ENCODE results near the gene NOTCH4.
"Not testable (repeated sequence)": the region's sequence is repeated elsewhere in the genome, so short reads cannot be mapped to it uniquely, and the experiment has no call there.

The NOTCH4 gene

DNA sequence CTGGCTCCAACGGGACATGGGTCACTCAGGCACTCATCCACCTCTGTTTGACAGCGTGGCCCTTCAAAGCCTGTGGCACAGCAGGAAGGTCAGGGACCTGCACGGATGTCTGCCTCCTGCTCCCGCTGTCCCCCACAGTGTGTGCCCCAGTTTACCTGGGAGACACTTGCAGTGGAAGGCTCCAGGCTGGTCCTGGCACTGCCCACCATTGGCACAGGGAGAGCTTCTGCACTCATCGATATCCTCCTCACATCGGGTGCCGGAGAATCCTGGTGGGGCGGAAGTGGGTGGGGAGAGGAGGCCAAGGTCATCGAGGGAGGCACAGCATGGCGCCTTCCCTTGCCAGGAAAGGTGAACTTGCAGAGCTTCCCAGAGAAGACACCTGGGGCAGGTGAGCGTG, 6.9 kb downstream of the NOTCH4 start:
- DNase-seq (ENCODE audit: low read depth): no peak

DNA sequence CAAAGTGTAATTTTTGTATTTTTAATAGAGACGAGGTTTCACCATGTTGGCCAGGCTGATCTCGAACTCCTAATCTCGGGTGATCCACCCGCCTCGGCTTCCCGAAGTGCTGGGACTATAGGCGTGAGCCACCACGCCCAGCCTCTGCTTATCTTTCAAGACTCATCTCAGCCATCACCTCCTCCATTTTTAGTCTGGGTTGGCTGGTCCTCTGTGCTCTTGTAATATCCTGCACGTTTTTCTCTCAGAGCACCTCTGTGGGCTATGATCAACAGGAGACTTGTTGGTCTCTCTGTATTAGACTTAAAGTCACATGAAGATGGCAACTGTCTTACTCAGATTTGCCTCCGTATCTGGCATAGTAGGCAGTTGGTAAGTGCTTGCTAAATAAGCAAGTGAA, 7.6 kb downstream of the NOTCH4 start:
- DNase-seq (ENCODE audit: low read depth): no peak

DNA sequence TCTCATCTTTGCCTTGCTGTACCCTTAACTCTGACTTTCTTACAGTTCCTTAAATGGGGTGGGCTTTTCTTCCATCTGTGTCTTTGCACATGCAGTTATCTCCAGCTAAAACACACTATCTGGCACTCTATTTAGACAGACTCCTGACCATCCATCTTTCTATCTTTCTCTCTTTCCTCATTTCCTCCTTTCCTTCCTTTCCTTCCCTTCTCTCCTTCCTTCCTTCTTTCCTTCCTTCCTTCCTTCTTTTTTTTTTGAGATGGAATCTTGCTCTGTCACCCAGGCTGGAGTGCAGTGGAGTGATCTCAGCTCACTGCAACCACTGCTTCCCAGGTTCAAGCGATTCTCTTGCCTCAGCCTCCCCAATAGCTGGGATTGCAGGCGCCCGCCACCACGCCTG, 8.2 kb downstream of the NOTCH4 start:
- no peak for DNase-seq (ENCODE audit: low read depth)

DNA sequence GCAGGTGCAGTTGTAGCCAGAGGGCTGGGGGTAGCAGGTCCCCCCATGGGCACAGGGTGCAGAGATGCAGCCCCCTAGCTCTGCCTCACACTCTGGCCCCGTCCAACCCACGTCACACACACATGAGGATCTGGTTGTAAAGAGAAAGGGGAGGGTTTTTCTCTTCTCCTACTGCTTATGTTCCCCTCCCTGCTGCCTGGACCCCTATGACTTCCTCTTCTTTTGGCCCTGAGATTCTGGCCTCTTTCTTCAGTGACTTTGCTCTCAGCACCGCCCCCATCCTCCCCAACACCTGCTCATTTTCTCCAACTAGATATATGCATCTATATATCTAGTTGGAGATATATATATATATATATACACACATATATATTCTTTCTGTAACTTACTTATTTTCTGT, 9.7 kb downstream of the NOTCH4 start:
- no peak for DNase-seq (ENCODE audit: low read depth)

DNA sequence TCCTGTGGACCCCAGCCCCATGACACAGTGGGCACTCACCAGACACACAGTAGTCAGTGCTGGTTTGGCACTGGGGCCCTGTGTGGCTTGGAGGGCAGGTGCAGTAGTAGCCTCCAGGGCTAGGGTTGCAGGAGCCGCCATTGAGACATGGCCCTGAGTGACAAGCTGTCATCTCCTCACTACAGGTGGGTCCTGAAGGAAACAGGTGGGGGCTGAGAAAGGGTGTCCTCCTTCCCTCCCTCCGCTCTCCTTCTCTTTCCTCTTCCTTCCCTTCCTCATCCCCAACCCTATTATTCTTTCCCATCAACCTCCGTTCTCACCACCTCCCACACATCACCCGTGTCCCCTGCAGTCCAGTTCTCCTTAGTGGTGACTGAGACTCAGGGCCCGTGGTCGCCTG, 10.2 kb downstream of the NOTCH4 start:
- DNase-seq (ENCODE audit: low read depth): no peak

DNA sequence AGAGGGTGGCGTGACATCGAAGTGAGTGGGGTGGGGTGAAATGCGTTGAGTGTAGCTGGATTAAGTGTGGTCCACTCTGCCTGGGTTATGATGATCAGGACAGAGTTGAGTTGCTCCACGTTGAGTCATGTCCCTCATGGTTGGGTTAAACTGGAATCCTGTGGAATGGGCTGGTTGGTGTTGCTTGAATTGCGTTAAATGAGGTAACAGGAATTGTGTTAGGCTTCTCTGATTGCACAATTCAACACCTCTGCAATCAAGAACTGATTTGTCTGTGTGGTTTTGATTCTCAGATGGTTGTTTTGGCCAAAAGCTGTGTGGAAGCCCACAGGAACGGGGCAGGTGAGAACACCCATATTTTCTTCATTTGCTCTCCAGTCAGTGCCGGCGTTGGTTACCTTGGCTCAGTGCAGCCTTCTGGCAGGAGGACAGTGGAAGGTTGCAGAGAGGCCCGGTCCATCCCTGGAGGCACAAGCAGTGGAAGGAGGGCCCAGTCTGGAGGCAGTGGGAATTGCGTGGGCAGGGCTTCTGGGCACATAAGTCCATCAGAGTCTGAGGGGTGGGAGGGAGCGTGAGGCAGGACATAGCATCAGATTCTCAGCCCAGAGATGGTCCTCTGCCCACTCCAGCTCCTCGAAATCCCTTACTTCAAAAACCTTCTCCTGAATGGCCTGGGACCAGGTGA, 11.6 kb downstream of the NOTCH4 start:
- no peak for DNase-seq (ENCODE audit: low read depth)

DNA sequence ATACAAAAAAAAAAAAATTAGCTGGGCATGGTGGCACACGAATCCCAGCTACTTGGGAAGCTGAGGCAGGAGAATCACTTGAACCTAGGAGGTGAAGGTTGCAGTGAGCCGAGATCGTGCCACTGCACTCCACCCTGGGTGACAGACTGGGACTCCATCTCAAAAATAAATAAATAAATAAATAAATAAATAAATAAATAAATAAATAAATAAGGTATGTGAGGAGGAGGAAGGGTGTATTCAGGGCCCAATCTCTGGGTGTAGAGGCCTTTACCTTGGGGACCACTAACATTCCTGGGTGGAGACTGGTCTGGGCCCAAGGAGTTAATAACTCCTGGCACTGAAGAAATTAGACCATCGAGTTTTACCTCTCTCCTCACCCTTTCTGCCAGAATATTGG, 12.4 kb downstream of the NOTCH4 start:
- not testable (repeated sequence) for DNase-seq (ENCODE audit: low read depth)

DNA sequence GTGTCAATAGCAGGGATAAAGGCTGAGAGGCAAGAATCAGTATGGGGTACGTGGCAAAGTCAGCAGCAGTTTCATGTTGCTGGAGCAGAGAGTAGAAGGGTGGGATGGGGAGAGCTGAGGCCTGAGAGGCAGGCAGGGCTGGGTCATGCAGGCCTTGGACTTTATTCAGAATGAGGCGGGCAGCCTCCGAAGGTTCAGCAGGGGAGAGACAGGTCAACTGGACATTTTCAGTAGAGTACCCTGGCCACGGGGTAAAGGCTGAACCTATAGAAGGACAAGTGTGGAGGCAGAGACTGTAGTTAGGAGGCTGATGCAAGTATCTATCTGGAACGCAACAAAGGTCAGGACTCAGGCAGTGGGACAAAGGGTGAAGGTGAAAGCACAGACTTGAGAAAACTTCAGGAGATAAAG, 13.7 kb downstream of the NOTCH4 start:
- no peak for DNase-seq (ENCODE audit: low read depth)

DNA sequence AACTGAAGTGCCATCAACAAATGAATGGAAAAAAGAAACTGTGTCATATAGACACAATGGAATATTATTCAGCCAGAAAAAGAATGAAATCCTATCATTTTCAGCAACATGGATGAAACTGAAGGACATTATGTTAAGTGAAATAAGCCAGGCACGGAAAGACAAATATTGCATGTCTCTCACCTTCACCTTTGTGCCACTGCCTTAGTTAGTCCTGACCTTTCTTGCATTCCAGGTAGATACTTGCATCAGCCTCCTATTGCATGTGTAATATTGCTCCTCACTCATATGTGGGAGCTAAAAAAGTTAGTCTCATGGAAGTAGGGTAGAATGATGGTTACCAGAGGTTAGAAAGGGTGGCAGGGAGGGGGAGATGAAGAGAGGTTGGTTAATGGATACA, 14.9 kb downstream of the NOTCH4 start:
- DNase-seq (ENCODE audit: low read depth): no peak

DNA sequence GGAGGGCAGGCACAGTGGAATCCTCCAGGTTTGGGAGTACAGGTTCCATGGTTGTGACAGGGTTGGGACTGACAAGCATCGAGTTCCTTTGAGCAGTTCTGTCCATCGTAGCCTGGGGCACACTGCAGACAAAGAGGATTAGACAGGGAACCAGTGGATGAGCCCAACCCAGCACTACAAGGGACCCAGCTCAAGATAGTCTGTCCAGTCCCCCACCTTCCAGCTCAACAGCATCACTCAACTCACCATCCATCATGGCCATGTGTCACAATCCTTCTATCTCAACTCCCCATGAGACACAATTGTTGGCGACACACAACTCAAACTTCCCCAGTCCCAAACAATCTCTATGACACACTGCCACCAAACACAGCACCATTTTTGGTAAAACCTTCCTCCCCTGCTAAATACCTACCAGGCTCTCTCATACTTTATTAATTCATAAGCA, 19.6 kb downstream of the NOTCH4 start:
- DNase-seq (ENCODE audit: low read depth): no peak

DNA sequence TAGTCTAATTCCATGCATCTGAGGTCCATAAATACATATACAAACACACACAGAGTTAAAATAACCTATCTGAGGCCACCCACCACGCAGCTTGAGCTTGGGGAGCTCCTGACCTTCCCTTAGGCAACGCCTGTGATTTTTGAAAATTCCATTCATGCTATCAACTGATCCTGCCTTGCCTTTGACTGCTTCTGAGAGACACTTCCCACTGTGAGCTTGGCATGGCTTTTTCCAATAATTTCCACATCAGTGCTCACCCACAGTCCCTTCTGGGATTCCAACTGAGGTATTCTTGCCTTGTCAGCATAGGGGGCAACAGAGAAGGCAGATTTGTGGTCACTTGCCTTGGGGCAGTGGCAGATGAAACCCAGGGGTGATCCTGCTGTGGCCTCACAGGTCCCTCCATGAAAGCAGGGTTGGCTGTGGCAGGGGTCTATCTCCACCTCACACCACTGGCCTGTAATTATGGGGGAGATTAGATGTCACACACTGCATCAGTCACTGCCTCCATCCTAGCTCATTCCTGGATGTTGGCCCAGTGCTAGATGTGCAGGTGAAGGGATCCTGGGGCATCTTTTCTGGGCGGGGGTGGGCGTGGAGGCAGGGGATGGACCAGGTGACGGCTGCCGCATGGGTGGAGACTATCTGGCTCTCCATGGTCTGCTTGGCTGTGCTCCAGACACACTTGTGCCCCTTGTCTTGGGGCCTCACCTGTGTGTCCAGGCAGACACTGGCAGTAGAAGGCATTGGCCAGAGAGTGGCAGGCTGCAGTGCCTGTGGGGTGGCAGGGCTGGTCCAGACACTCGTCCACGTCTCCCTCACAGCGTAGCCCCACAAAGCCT, 20.2 kb downstream of the NOTCH4 start:
- DNase-seq (ENCODE audit: low read depth): no peak

DNA sequence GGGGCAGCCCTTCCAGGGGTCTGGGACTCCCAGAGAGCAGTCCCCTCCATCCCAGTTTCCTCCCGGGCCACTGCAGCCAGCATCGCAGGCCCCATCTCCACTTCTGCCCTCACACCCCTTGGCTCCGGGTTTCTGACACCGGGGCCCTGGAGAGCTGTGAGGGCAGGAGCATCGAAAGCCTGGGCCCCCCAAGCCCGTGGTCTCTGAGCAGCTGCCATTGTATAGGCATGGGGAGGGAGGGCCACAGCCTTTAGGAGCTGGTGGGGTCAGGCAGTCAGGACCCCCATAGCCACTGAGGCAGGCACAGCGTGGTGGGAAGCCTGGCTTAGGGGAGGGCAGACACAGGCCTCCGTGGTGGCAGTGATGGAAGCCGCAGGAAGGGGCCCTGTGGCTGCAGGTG, 21.7 kb downstream of the NOTCH4 start:
- DNase-seq (ENCODE audit: low read depth): no peak

DNA sequence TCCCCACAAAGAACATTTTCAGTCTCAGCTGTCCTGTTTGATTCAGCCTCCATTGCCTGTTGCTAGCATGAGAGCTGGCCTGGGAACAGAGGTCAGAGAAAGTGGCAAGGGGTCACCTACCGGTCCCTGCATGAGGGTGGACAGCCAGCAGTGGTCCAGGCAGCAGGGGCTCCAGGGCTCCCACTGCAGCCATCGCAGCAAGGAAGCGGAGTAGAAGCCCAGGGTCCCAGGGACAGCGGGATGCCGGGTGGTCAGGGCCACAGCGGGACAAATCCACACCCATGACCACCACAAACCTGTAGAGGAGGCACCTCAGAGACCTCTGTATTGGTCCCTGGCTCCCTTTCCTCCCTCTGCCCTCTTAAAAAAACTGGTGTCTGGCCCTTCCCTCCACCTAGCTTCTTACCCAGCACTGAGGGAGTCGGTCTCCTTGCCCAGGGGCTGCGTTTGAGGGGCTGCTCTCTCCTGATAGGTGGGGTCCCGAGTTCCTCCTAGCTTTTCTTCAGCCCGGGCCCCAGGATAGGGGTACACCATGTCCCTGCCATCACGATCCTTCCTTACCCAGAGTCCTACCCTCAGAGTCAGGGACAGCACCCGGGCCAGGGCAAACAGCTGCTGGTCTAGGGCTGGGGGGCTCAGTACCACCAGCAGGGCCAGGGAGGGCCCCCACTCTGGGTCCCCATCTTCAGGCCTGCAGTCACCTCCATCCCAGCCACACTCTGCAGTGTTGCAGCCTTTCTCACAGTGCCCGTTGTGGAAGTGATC, 23.0 kb downstream of the NOTCH4 start:
- DNase-seq (ENCODE audit: low read depth): no peak

DNA sequence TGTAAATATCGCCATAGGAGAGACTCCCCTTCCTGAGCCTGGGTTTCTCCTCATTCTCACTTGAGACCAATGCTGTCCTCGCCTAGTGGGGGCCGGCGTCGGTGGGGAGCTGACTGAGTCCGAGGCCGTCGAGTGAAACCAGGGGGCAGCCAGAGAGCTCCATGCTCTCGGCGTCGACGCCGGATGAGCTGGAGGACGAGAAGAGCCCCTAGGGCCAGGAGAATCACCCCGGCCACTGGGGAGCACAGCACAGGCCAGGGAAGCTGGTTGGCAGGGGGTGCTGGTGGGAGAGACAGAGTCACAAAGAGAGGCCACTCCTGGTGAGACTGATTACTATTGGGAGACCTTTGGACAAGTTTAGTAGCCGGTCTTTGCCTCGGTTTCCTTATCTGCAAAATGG, 25.0 kb downstream of the NOTCH4 start:
- DNase-seq (ENCODE audit: low read depth): no peak

DNA sequence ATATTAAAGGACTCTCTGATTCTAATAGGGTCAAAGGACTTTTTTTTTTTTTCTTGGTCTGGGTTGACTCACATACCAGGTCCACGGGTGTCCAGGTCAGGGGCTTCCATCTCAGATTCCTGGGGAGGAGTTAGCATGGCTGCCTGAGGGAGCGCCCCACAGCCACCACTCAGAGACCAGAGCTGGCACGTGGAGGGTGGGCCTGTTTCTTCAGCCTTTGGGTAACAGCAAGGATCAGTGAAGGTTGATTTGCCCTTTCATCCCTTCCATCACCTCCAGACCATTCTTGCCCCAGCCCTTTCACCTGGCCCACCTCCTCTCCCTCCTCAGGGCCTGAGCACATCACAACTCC, 25.5 kb downstream of the NOTCH4 start:
- DNase-seq (ENCODE audit: low read depth): no peak

DNA sequence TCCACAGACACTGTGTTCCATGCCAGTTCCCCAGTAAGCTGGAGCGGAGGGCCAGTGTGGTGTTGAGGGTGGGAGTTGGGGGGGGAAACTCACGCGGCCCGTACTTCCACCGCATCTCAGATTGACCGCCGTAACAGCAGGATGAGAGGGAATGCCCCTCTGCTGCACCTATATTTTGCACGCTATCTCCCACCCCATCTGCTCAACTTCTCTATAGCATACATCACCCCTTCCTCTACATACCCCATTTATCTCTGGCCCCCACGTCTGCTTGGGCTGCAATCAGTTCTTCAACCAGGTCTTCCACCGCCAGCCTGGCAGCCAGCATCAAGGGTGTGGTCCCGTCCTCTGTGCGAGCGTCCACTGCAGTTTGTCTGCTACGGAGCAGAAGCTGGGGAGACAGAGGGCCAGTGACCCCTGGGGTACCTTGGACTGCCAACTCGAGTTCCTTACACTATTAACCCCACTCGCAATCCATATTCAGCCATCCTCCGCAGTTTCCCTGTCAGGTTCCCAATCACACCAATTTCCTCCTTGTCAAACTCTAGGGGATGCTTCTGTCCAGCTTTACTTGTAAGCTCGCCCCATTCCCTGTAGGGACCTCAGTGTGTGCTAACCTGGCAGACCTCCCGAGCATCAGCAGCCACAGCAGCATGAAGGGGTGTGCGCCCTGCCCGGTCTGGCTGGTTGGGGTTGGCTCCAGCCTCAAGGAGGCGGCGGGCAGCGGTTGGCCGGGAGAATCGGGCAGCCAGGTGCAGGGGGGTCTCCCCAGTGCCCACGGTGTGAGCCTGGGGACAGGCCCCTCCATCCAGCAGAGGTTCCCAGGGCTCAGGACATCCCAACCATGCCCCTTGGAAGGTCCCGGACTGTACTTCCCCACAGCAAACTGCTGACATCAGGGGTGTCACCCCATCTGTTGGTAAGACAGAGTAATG, 26.9 kb downstream of the NOTCH4 start:
- no peak for DNase-seq (ENCODE audit: low read depth)

DNA sequence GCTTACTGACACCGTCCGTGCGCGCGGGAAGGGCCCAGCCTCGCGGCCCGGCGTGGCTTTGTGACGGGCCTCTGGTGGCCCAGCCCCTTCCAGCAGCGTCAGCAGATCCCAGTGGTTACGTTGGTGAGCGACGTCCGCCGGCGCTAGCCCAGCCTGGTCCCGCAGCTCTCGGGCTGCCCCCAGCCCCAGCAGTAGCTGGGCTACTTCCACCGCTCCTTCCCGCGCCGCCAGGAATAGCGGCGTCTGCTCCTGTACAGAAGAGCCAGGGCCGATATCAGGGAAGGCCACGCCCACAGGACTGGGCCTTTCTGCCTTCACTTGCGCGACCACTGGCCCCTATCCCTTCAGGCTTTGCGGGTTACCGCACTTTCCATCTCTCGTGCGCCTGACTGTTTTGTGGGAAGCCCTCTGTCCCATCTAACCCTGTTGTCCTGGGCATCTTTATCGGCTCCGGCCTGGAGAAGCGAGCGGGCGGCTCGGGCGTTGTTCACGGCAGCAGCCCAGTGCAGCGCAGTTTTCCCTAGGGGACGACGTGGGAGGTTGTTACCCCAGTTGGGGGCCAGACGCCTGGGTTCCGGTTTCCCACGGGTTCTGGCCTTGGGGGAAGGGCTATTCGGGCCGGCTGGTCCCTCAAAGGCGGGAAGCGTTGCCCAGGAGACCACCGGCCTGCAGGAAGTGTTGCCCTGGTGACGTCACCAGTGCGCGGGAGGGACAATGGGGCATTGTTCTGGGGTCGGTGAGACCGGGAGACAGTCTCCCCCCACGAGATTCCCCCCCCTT, 27.8 kb downstream of the NOTCH4 start:
- peak; percentile 29 for DNase-seq (ENCODE audit: low read depth)

DNA sequence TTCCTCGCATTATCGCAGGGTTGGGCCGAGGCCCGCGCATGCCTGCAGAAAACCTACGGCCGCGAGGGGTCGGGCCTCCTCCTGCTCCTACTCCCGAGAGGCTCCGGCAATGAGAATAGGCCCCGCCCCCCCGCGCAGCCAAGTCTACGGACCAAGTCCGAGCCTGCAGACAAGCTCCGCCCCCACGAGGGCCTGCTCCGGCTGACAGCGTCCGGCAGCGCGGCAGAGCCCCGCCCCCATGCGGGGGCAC, 28.3 kb downstream of the NOTCH4 start:
- DNase-seq (ENCODE audit: low read depth): peak; percentile 97

DNA sequence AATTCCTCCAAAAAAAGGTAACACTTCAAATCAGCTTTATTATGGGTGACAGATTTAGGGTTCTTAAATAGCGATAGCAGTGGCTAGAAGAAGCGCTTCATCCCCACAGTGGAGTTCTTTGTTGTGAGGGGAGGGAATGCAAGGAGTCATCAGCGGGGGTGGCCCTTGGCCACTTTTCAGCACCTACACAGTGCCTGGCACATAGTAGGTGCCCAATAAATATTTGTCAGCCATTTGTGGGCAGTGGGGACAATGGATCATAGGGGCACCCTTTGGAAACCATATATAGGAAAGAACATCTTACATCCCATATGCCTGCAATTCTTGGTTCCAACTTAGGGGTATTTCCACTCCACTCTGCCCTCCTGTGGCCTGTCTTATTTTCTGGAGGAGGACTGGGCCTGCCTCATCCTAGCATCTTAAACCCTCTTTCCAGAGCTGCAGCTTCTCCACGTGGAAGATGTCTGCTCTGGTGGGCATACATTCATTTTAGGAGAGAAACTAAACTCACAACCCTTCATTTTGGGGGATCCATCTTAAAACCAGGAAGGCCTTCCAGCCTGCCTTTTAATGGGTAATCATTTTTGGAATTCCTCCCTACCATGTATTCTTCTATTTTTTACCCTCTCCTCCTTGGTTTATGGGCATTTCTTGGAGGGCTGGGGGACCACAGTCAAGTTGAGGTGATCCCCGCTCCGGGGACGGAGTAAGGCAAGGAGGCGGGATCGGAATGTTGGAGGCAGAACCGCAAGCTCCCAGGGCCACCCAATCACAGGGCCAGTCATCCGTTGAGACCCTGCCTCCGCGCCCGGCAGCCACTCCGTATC, 28.8 kb downstream of the NOTCH4 start:
- no peak for DNase-seq (ENCODE audit: low read depth)

DNA sequence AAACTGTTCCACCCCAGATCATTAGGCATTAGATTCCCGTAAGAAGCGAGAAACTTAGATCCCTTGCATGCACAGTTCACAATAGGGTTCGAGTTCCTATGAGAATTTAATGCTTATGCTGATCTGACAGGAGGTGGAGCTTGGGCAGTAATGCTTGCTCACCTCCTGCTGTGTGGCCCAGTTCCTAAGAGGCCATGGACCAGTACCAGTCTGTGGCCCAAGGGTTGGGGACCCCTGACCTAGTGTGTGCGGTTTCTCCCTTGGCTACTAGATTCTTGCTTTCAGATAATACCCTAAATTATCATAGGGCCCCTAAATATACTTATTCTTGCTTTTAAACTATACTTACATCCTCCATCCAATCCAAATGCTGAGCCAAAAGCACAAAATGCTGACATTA, 29.5 kb downstream of the NOTCH4 start:
- DNase-seq (ENCODE audit: low read depth): no peak

All from stimulated activated CD4-positive, alpha-beta T cell treated with anti-CD3 and anti-CD28 coated beads, Interleukin-2, amount 100 ng/mL, for 4 hours (primary cell).